ENCODE measurements around the gene STEAP1B.

STEAP1B gene

GRCh38 chr7:22397981-22398380 lies 102.0 kb downstream of the STEAP1B start:
- DNase-seq = no peak

- no peak for DNase-seq
Observed at GRCh38 chr7:22395222-22395621, 104.8 kb downstream of the STEAP1B start.

GRCh38 chr7:22394739-22395138 lies 105.2 kb downstream of the STEAP1B start:
- no peak for DNase-seq

- no peak for DNase-seq
Observed at GRCh38 chr7:22393913-22394729, 105.9 kb downstream of the STEAP1B start.

- DNase-seq = no peak
Observed at GRCh38 chr7:22390516-22390915, 109.5 kb downstream of the STEAP1B start.

- no peak for DNase-seq
Observed at GRCh38 chr7:22389892-22390291, 110.1 kb downstream of the STEAP1B start.

- DNase-seq = no peak
Observed at GRCh38 chr7:22387583-22387982, 112.4 kb downstream of the STEAP1B start.

- DNase-seq = no peak
Observed at GRCh38 chr7:22386865-22387264, 113.1 kb downstream of the STEAP1B start.

GRCh38 chr7:22386206-22386858 lies 113.7 kb downstream of the STEAP1B start:
- no peak for DNase-seq

- no peak for DNase-seq
Observed at GRCh38 chr7:22385326-22385725, 114.7 kb downstream of the STEAP1B start.

- DNase-seq = no peak
Observed at GRCh38 chr7:22380333-22380732, 119.7 kb downstream of the STEAP1B start.

GRCh38 chr7:22378199-22378980 lies 121.6 kb downstream of the STEAP1B start:
- DNase-seq = no peak

- DNase-seq = no peak
Observed at GRCh38 chr7:22377703-22378102, 122.3 kb downstream of the STEAP1B start.

GRCh38 chr7:22375359-22376048 lies 124.5 kb downstream of the STEAP1B start:
- DNase-seq = no peak

GRCh38 chr7:22373911-22374310 lies 126.1 kb downstream of the STEAP1B start:
- no peak for DNase-seq

- no peak for DNase-seq
Observed at GRCh38 chr7:22373388-22373787, 126.6 kb downstream of the STEAP1B start.

GRCh38 chr7:22372863-22373262 lies 127.1 kb downstream of the STEAP1B start:
- no peak for DNase-seq

- no peak for DNase-seq
Observed at GRCh38 chr7:22371878-22372277, 128.1 kb downstream of the STEAP1B start.
